GM12878 (cell line): ENCODE results near the gene NUDT22.

ENCODE experiments used
- CBFB ChIP-seq: IDR thresholded peaks from 2 replicates; pipeline ENCODE4 v1.6.1; 2016; ENCODE audit warnings: antibody characterized with exemption, low read depth
- EP300 ChIP-seq, 2 experiments: fragments of 150-350 bp in 1 of 2; IDR thresholded peaks; 2 replicates each; pipeline ENCODE4 v1.6.1; 2011 to 2012; ENCODE audit warnings: low read depth in 2 of 2, low read length in 2 of 2, borderline replicate concordance in 1 of 2, improper control_type of control experiment in 1 of 2, inconsistent platforms in 1 of 2; ENCODE audit not compliant: control insufficient read depth in 1 of 2
- HCFC1 ChIP-seq: fragments of 150-350 bp; IDR thresholded peaks from 2 replicates; pipeline ENCODE4 v1.6.1; 2014; ENCODE audit warnings: low read length
- KAT2A ChIP-seq: conservative IDR thresholded peaks from 2 replicates; pipeline ENCODE4 v1.6.1; 2011; ENCODE audit warnings: low read depth, low read length; ENCODE audit not compliant: control insufficient read depth
- LARP7 ChIP-seq: fragments of 450-650 bp; IDR thresholded peaks from 2 replicates; pipeline ENCODE4 v1.6.1; 2017; ENCODE audit warnings: mild to moderate bottlenecking
- NFIC ChIP-seq: IDR thresholded peaks from 2 replicates; pipeline ENCODE4 v1.6.1; 2012; ENCODE audit warnings: low read depth, mild to moderate bottlenecking, inconsistent platforms, low read length, moderate library complexity
- SMARCA5 ChIP-seq: fragments of 450-650 bp; IDR thresholded peaks from 2 replicates; pipeline ENCODE4 v1.6.1; 2017; ENCODE audit warnings: mild to moderate bottlenecking
- TAF1 ChIP-seq: IDR thresholded peaks from 2 replicates; pipeline ENCODE4 v1.6.1; 2011; ENCODE audit warnings: mild to moderate bottlenecking, low read depth, low read length, borderline replicate concordance
- TF ChIP-seq, protein P1 (sequence below): IDR thresholded peaks from 2 replicates; pipeline ENCODE4 v1.6.1; 2012; ENCODE audit warnings: low read length, inconsistent platforms
- TF ChIP-seq, protein P2 (sequence below), 3 experiments: IDR thresholded peaks in 2 of 3; conservative IDR thresholded peaks in 1 of 3; 2 replicates each; pipeline ENCODE4 v1.5.1; 2011; ENCODE audit warnings: low read depth in 3 of 3, low read length in 3 of 3, mild to moderate bottlenecking in 3 of 3, control low read depth in 2 of 3, moderate library complexity in 2 of 3, inconsistent platforms in 1 of 3, mixed read lengths in 1 of 3; ENCODE audit not compliant: control insufficient read depth in 2 of 3, insufficient read depth in 1 of 3; ENCODE audit errors: extremely low read depth in 1 of 3
- TF ChIP-seq, protein P3 (sequence below): IDR thresholded peaks from 2 replicates; pipeline ENCODE4 v1.6.1; 2012; ENCODE audit warnings: mild to moderate bottlenecking, low read depth, low read length

DNA sequence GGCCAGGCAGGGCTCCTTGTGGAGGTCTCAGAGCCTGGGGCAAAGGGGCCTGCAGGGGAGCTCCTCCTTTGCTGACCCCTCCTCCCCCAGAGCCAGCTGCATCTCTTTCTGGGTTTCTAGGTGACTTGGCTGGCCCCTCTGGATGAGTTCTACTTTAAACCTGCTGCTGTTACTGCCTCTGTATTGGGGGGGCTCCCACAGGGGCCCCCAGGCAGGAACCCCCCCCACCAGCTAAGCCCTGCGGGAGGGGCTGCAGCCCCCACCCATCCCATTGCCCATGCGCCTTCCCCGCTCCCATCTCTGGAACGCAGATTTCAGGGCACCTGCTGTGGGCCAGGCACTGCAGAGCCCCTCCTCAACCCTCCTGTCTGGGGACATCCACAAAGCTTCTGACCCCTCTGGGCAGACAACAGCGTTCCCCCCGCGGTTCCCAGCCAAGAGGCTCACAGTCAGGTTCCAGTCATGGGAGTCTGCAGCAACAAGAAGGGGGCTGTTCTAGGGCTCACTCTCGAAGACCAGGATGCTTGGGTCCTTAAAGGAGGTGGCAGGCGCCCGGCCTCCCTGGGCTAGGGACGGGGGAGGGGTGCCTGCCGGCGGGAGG, 24.4 kb downstream of the NUDT22 start:
- TF ChIP-seq, protein P1, sequence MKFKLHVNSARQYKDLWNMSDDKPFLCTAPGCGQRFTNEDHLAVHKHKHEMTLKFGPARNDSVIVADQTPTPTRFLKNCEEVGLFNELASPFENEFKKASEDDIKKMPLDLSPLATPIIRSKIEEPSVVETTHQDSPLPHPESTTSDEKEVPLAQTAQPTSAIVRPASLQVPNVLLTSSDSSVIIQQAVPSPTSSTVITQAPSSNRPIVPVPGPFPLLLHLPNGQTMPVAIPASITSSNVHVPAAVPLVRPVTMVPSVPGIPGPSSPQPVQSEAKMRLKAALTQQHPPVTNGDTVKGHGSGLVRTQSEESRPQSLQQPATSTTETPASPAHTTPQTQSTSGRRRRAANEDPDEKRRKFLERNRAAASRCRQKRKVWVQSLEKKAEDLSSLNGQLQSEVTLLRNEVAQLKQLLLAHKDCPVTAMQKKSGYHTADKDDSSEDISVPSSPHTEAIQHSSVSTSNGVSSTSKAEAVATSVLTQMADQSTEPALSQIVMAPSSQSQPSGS, result no peak
- no peak for TF ChIP-seq KAT2A
- TF ChIP-seq, protein P2, sequence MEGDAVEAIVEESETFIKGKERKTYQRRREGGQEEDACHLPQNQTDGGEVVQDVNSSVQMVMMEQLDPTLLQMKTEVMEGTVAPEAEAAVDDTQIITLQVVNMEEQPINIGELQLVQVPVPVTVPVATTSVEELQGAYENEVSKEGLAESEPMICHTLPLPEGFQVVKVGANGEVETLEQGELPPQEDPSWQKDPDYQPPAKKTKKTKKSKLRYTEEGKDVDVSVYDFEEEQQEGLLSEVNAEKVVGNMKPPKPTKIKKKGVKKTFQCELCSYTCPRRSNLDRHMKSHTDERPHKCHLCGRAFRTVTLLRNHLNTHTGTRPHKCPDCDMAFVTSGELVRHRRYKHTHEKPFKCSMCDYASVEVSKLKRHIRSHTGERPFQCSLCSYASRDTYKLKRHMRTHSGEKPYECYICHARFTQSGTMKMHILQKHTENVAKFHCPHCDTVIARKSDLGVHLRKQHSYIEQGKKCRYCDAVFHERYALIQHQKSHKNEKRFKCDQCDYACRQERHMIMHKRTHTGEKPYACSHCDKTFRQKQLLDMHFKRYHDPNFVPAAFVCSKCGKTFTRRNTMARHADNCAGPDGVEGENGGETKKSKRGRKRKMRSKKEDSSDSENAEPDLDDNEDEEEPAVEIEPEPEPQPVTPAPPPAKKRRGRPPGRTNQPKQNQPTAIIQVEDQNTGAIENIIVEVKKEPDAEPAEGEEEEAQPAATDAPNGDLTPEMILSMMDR (IDR thresholded peaks at IDR 0.05 in 2 of 3, conservative IDR thresholded peaks at IDR 0.05 in 1 of 3; ENCODE audit: control insufficient read depth in 2 of 3, extremely low read depth in 1 of 3, insufficient read depth in 1 of 3, low read depth in 3 of 3, low read length in 3 of 3), result no peak
- no peak; the same call in 1 of the 2 replicates for TF ChIP-seq LARP7
- no peak for TF ChIP-seq TAF1
- no peak for TF ChIP-seq SMARCA5
- TF ChIP-seq CBFB, result no peak
- TF ChIP-seq EP300 (IDR thresholded peaks at IDR 0.05; ENCODE audit: borderline replicate concordance in 1 of 2, control insufficient read depth in 1 of 2, low read depth in 2 of 2, low read length in 2 of 2), result no peak
- TF ChIP-seq, protein P3, sequence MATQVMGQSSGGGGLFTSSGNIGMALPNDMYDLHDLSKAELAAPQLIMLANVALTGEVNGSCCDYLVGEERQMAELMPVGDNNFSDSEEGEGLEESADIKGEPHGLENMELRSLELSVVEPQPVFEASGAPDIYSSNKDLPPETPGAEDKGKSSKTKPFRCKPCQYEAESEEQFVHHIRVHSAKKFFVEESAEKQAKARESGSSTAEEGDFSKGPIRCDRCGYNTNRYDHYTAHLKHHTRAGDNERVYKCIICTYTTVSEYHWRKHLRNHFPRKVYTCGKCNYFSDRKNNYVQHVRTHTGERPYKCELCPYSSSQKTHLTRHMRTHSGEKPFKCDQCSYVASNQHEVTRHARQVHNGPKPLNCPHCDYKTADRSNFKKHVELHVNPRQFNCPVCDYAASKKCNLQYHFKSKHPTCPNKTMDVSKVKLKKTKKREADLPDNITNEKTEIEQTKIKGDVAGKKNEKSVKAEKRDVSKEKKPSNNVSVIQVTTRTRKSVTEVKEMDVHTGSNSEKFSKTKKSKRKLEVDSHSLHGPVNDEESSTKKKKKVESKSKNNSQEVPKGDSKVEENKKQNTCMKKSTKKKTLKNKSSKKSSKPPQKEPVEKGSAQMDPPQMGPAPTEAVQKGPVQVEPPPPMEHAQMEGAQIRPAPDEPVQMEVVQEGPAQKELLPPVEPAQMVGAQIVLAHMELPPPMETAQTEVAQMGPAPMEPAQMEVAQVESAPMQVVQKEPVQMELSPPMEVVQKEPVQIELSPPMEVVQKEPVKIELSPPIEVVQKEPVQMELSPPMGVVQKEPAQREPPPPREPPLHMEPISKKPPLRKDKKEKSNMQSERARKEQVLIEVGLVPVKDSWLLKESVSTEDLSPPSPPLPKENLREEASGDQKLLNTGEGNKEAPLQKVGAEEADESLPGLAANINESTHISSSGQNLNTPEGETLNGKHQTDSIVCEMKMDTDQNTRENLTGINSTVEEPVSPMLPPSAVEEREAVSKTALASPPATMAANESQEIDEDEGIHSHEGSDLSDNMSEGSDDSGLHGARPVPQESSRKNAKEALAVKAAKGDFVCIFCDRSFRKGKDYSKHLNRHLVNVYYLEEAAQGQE, result no peak
- no peak for TF ChIP-seq HCFC1
- no peak for TF ChIP-seq NFIC
